Measurements from ENCODE around the gene OPN5.

DNA sequence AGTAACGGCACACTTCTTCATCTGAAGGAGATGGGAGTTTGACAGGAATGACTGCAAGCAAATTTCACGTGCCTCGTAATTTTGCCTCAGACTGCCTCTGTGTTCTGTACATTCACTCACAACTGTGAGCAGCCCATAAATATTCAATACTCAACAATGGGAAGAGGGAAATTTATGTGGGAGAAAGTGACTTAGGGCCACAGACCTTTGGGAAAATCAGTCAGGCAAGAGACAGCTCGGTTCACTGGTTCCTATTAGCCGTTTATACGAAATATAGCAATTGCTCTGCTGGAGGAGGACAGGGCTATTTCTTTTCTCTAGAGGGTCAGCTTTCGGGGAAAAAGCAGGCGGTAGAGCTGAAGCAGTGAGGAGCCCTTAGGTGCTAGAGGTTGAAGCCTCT lies 28.0 kb downstream of the OPN5 start:
- TF ChIP-seq CTCF (IDR thresholded peaks at IDR 0.05) = no peak
- TF ChIP-seq POLR2A (IDR thresholded peaks at IDR 0.05) = no peak

Measured in heart left ventricle (tissue), 13 donors.